ENCODE data around the gene DNMBP.
A peak's percentile ranks its signal among the peaks of the same experiment; 100 is the strongest.
"Not testable (repeated sequence)": the region's sequence is repeated elsewhere in the genome, so short reads cannot be mapped to it uniquely, and the experiment has no call there.

The DNMBP gene

GRCh38 chr10:100013621-100014020 lies 3.9 kb upstream of the DNMBP start:
- no peak for DNase-seq

GRCh38 chr10:100011906-100012305 lies 2.2 kb upstream of the DNMBP start:
- DNase-seq, result not testable (repeated sequence)

- DNase-seq, result peak in 1 of 2 donors; percentile 22
Measured at GRCh38 chr10:100009283-100009792, 409 bp downstream of the DNMBP start.

GRCh38 chr10:100008708-100009282 lies 952 bp downstream of the DNMBP start:
- no peak for DNase-seq

GRCh38 chr10:100008142-100008522 lies 1.6 kb downstream of the DNMBP start:
- DNase-seq, result no peak

GRCh38 chr10:100007231-100008141 lies 2.3 kb downstream of the DNMBP start:
- no peak for DNase-seq

GRCh38 chr10:100006243-100006886 lies 3.4 kb downstream of the DNMBP start:
- DNase-seq, result no peak

GRCh38 chr10:100004805-100005510 lies 4.8 kb downstream of the DNMBP start:
- no peak for DNase-seq

GRCh38 chr10:100000109-100000644 lies 9.6 kb downstream of the DNMBP start:
- no peak for DNase-seq

GRCh38 chr10:99999319-100000108 lies 10.2 kb downstream of the DNMBP start:
- no peak for DNase-seq

- DNase-seq, result no peak
Measured at GRCh38 chr10:99998889-99999288, 10.9 kb downstream of the DNMBP start.

GRCh38 chr10:99996671-99997648 lies 12.8 kb downstream of the DNMBP start:
- DNase-seq, result no peak

- DNase-seq, result no peak
Measured at GRCh38 chr10:99995713-99996112, 14.0 kb downstream of the DNMBP start.

- DNase-seq, result no peak
Measured at GRCh38 chr10:99995269-99995668, 14.5 kb downstream of the DNMBP start.

GRCh38 chr10:99994801-99995200 lies 14.9 kb downstream of the DNMBP start:
- no peak for DNase-seq

GRCh38 chr10:99993701-99994689 lies 15.8 kb downstream of the DNMBP start:
- DNase-seq, result peak in 1 of 2 donors; percentile 24

GRCh38 chr10:99985637-99986036 lies 24.1 kb downstream of the DNMBP start:
- DNase-seq, result not testable (repeated sequence)

GRCh38 chr10:99984211-99985034 lies 25.3 kb downstream of the DNMBP start:
- no peak for DNase-seq
